Brain pericyte (primary cell): Measurements from ENCODE around the gene CTXN1.
"Not testable (repeated sequence)": the region's sequence is repeated elsewhere in the genome, so short reads cannot be mapped to it uniquely, and the experiment has no call there.

Experiments
- DNase-seq: peaks from one replicate; pipeline ENCODE4 v3.0.0-alpha.2; 2012; ENCODE audit warnings: low read depth, low spot score

Gene CTXN1

DNA sequence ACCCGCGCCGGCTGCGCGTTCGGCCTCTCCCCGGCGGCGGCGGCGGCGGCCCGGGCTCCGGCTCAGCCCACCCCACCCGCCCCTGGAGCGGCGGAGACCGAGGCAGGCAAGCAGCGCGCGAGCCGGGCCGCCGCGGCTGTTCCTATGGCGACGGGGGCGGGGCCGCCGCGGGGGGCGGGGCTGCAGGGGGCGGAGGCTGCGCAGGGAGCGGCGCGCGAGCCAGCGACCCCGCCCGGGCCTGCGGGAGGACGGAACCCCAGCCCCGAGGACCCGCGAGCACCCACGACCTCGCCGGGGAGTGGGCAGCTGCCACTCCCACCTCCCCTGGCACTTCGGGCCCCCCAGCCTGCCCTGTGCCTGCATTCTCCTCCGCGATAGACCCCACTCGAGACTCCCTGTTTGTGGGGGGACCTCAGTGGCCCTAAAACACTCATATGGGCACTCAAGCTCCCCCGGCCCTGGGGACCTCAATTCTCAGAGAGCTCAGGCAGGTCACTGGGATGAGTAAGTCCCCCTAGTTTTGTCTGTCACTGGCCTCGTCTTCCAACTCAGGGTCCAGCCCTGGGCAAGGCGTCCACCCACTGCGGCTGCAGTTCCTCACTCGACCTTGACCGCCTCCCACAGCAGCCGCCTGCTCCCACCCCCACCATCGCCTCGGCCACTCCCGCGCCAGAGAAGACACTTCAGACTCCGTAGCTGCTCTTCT, at the start of gene CTXN1:
Gene CTXN1, minus strand, starts transcription at position 115 of the 706 bp plus-strand sequence. CDS start 597 bp downstream, outside the sequence.
- no peak for DNase-seq

DNA sequence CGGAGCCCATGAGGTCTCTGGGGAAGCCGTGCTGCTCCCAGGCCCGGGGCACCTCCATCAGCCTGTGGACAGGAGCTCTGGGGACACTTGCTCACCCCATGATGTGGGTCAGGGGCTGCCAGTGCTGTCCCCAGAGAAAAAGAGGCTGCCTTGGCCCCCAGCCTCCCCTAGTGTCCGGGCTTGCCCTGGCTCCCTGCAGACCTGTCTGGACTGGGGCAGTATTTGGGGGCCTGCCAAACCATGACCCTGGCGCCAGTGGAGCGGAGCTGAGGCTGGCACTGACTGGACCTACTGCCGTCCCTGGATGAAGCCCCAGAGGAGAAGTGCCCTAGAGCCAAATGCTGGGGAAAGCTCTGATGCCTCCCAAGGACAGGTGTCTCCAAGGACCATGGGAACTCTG, 49.1 kb upstream of the CTXN1 start:
- DNase-seq = no peak

DNA sequence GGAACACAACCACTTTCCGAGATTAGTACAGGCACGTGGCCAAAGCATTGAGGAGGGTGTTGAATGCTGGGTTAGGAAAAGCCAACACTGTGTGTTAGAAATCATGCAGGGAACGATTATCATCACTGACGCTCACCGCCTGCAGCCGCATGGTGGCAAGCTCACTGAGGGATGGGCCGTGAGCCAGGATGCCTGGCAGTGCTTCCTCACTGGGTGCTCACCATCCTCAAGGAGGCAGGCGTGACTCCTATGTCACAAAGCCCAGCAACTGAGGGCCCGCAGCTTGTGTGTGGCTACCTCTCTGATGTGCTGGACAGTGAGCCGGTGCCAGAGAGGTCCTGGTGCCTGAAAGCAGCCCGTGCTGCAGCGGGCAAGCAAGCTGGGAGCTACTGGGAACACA, 47.9 kb upstream of the CTXN1 start:
- DNase-seq = no peak

DNA sequence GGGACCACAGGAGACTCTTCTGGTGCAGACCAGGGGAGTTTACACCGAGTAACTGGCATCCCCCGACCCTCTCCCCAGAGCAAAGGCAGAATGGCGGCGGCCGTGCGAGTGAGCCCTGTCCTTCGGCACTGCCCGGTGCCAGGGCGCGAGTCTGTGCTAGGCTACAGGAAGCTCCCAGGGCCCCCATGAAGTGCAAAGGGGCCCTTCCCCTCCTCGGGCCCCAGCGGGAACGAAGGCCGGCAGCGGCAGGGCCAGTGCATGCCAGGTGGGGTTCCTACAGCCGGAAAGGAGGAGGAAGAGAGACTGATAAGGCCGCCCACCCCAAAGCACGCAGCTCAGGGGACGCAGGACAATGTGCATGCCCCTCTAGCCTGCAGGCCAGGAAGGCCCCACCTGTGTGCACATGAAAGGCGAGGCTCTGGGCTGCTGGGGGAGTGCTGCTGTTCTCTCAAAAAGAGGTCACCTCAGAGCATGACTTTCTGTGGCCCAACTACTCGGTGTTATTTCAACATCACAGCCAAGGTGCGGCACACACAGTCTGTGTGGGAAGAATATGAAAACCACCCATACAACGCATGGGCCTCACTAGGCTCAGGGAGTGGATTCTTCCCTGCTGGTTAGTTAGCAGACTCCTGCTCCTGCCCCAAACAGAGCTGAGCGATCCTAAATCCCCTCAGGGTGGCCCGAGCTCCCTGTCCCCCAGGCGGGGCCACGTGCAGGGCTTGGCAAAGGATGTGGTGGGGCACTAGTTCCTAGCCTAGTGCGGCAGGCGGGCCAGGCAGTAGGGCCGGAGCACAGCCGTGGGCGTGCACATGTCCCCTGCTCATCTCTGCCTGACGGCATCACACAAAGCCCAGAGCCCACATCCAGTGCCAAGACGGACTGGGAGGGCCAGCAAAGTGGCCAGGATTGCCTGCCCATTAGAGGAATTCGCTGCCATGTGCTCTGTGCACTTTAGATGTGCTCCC, 45.9 kb upstream of the CTXN1 start:
- DNase-seq = no peak

DNA sequence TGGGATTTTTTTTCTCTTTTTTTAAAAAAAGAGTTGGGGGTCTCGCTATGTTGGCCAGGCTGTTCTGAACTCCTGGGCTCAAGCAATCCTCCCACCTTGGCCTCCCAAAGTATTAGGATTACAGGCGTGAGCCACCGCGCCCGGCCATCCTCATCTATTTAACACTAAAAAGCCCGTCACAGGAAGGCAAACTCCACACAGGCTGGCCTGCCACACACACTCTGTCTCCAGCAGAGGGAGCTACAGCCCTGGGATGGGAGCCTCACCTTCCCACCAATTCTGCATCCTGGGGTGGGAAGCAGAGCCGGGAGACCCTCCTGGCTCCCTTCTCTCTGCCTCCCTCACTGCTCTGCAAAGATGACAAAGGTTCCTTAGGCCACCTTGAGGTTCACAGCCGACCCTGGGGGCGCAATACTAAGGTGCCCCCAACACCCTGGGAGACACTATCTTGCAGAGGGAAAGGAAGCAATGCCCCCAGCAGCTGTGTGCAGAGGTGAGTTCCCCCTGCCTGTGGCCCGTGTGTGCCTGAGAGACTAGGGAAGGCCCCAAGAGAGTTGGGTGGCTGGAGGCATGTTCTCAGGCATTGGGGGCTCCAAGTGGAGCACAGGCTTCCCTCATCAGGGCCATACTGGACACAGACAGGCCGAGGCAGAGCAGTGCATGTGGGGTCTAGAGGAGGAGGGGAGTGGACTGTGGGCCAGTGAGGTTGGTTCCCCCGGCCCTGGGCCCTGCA, 44.9 kb upstream of the CTXN1 start:
- no peak for DNase-seq

DNA sequence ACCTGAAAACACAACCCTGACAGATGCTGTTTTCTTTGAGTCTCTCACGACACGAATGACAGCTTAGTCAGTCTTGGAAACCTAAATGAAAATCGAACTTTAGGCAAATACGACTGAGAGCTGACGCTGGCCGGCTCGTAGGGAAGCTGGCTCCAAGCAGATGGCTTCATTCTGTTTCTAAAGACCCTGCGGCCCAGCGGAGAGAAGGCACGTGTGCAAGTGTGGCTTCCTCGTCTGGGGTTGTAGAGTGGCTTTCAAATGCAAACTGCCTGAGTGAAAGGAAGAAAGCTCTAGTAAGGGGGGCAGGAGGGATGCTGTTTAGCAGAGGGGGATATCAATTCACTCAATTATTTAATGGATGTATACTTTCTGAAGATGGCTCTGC, 43.6 kb upstream of the CTXN1 start:
- no peak for DNase-seq

DNA sequence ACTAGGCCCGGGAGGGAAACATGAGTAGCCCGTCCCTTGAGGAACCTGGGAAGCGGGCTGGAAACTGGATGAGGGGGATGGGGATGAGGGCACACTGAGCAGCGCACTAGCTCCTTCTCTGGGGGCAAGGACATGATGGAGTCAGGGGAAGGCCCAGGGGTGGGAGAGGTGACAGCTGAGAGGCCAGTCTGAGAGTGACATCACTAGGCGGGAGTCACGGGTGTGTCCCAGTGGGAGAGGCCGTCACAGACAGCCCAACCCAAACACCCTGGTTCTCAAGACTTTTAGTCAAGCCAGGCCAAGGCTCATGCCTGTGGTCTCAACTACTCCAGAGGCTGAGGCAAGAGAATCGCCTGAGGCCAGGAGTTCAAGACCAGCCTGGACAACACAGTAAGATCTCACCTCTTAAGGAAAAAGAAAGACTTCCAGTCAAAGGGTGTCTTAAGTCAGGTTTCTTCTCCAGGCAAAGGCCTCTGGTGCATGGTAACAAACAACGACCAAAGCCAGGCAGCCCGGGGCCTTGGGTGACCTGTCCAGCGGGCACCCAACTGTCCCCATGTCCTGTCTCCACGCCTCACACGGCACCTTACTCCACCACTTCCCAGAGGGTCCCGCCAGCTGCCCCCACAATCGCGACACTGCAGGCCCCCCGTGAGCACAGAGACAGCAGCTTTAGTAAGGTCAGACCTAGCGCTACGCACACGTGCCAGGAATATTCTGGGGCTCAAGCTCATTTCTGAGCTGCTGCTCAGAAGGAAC, 43.0 kb upstream of the CTXN1 start:
- DNase-seq = no peak

DNA sequence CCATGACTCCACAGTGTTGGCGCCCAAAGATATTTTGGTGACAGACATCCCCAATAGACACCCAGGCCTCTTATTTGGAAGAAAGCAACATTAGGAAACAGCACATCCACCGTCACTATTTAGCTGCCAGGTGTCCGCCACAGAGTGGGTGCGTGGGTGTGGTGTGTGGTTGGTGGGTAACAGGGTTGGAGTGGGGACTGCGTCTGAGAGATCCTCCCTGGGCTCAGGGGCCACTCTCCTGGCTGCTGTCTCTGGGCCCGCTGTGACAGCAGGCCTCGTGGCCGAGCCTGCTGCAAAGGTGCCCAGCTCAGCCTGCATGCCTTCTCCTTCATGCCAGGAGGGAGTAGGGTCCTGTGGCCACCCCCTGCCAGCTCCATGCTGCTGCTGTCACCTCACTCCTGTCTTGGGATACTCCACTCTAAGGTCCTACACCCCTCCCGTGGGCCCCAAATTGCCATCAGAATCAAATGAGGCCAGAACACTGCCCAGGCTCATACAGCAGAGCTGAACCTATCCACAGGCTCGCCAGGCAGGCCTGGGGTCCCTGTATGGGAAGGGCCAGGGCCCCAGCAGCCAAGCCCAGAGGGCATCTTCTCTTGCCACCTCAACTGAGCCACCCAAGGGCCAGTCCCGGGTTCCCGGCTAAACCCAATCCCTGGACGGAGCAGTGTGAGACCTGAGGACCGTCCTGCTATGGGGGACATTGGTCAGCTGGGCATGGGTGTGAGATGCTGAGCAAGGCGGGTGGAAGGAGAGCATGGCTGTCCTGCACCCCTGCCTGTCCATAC, 42.3 kb upstream of the CTXN1 start:
- no peak for DNase-seq

DNA sequence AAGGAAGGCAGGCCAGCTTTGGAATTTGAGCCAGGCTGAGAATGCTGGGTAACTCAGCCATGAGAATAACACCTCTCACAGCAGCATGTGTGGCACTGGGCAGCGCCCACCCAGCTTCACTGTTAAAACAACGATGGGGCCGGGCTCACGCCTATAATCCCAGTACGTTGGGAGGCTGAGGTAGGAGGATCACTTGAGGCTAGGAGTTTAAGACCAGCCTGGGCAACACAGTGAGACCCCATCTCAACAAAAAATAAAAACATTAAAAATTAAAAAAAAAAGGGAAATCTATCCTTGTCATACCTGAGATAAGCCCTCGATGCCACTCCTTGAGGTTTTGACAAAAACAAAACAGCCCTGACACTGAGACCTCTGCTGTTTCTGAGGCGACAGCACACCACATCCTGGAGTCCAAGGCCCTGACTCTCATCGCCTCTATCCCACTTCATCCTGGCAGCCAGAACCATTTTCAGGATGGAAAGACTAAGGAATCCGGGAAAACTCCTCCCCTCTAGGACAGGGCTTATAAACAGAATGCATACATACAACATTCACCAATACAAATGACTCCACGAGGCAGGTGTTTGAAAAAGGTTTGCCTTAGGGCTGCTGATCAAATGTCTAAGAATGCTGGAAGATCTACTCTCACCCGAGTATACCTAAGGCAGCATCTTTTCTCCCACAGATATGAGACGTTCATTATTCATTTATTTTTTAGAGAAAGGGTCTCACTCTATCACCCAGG, 40.2 kb upstream of the CTXN1 start:
- DNase-seq = no peak

DNA sequence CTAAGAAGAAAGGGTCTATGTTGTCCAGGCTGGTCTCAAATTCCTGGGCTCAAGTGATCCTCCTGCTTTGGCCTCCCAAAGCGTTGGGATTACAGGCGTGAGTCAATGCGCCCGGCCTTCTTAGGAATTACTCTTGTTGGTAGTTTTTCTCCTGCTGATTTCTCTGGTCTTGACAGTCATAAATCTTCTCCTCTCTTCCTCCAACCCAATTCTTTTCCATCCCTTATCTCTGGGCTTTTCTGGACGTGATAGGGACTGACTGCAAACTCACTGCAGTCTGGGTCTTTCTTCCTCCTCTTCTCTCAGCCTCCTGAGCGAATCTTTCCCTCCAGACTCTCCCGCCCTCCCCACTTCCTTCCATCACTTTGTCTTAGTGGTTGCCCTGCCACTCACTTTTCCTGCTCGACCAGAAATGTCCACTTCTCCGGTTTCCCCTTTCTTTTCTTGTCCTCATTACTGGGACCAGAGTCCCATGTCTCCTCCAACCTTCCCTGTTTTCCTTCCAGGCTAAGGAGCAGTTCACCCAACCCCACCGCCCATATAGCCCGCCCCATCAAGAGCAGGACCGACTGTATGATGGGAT, 39.4 kb upstream of the CTXN1 start:
- DNase-seq = no peak

DNA sequence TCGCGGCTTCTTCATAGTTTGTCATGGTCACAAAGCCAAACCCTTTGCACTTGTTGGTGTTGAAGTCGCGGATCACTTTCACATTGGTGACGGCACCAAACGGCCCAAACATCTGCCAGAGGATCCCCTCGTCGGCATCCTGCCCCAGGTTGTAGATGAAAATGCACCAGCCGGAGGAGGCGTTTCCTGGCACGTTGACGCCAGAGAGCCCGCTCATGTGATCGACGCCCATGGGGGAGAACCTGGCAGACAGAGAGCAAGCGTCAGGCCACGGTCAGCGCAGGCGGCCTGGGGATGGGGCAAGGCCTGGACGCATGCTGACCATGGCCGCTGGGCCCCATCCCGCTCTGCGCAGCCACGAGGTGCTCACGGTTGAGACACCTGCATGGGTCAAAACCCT, 37.6 kb upstream of the CTXN1 start:
- no peak for DNase-seq

DNA sequence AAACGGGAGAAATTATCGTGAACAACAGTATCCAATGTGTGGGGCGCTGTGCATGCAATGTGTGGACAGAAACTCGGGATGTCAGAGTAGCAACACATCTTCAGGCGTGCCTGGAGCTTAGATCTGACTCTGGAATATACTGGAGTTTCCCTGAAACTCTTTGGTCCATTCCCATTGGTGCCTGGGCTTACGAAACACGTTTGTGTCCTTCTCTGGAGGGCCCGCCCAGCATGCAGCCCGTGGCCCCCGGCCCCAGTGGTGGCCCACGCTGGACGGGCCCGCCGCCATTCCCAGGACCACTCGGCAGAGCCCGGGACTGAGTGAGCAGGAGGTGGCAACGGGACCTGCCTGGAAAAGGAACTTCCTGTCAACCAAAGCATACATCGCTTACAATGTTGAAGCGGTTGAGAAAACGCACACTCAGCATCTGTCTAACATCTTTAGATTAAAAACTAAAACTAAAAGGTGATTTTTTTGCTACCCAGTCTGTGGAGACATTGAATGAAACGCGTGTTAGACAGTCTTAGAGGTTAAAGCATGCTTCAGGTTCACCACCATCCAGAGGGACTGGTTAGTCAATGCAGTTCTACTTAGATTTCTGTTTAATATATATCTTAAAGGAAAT, 36.8 kb upstream of the CTXN1 start:
- DNase-seq = no peak

DNA sequence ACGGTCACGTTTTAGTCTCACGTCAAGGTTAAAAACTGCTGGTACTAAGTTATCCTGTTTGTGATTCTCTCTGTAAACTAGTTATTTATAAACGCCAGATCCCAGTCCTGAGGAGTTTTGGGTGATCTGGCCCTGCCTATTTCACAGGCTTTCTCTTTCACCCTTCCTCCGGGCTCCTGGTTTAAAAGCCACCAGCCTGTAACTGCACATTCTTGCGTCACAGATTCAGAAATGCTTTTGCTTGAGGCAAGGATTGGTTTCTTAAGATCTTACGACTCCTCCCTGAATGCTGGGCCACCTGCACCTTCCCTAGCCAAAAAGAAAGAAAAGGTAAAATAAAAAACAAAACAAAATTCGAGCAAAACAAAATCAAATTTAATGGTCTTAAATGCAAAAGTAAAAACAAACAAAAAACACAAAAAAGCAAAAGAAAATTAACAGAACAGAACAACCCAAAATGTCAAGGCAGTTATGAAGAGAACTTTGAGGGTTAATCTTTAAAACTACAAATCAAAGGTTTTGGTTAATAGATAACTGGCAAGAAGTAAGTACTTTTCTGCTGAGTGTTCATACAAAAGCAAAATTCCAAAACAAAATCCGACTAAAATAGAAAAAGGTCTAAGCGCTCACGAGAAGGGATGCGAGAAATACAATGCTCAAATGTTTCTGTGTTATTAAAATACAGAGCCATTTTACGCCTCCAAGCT, 36.1 kb upstream of the CTXN1 start:
- no peak for DNase-seq

DNA sequence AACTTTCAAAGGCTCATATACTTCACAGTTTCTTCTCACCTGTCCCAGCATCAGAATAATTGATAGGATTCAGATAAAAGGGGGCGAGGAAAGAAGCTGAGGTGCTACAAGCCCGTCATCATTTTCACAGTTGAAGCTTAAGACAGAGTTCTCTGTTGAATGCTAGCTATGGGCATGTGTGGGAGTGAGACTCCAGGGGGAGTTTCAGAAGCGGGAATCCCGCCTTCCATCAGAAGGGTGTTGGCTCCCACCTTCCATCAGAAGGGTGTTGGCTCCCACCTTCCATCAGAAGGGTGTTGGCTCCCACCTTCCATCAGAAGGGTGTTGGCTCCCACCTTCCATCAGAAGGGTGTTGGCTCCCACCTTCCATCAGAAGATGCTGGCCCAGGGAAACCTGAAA, 35.1 kb upstream of the CTXN1 start:
- DNase-seq = not testable (repeated sequence)

DNA sequence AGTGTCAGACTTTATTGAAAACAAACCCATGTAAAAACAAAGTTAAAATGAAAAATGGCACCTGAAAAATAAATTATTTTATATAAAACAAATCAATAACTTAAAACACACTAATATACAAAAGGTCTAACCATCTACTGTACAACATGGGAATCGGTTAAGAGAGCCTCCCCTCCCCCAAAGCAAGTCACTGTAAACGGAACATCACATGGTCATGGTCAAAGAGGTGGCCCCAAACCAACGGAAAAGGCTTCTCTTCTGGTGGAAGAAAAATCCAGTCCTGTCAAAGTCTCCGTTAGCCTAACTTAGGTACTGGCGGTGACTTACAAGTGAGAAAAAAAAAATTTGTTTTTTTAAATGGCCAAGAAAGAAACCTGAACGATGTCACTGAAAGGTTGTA, 33.3 kb upstream of the CTXN1 start:
- DNase-seq = no peak

DNA sequence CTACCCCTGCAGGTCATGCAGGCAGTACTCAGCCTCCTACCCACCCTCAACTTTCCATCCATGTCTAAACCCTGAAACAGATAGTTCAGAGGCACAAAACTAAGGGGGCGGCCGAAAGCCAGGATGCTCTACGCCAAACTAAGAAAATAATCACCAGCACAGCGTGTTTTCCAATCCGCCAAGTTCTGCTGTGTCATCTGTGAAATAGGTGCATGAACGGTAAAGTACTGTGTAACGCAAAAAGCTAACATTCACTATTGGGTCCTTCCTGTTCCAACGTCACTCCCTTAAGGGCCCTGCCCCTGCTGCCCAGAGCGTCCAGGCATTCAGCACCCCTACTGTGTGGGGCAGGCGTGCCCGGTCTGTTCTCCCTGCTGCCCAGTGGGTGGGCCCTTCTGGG, 29.8 kb upstream of the CTXN1 start:
- DNase-seq = no peak

DNA sequence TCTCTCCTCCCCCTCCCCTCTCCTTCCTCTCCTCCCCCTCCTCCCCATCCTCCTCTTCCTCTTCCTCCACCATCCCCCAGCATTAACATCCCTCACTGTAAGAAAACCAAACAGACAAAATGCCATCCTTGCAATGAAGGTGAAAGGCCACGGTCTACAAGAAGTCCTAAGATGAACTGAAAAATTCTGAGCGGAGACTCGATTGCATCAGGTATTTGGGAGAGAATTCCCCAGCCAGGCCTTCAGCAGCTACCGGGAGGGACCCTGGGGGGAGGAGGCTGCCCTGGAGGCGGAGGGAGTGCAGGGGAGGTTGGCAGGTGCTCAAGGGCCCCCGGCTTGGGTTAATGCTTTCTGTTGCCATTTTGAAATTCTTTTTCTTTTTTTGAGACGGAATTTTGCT, 27.6 kb upstream of the CTXN1 start:
- no peak for DNase-seq

DNA sequence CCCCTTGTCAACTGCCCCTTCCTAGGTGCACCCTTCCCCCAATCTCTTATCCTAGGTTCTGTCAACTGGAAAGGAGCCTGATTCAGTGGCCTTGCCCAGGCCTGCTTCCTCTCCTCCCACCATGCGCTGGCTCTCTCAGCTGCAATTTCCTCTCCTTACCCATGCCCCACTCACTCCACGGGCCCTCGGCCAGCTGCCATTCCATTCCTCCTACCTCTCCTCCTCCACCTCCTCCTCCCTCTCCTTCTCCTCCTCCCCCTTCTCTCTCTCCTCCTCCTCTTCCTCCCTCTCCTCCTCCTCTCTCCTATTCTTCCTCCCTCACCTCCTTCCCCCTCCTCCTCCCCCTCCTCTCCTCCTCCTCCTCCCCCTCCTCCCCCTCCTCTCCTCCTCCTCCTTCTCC, 27.1 kb upstream of the CTXN1 start:
- no peak for DNase-seq

DNA sequence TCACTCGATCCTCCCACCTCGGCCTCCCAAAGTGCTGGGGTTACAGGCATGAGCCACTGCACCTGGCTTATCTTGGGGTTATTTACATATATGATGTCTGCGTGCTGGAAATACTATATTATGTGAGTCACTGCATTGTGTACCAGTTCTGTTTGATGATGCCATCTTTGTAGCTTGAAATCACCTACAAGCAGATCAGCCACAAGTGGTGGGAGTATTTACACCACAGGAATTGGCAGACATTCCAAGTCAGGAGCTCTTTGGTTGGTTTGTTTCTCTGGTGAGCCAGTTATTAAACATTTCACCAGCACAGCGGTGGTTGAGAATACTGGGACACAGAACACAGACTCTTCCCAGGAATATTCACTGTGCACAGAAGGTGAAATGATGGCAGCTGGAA, 22.0 kb upstream of the CTXN1 start:
- DNase-seq = no peak
